ENCODE data around the gene ATP6V1F.

Gene ATP6V1F

DNA sequence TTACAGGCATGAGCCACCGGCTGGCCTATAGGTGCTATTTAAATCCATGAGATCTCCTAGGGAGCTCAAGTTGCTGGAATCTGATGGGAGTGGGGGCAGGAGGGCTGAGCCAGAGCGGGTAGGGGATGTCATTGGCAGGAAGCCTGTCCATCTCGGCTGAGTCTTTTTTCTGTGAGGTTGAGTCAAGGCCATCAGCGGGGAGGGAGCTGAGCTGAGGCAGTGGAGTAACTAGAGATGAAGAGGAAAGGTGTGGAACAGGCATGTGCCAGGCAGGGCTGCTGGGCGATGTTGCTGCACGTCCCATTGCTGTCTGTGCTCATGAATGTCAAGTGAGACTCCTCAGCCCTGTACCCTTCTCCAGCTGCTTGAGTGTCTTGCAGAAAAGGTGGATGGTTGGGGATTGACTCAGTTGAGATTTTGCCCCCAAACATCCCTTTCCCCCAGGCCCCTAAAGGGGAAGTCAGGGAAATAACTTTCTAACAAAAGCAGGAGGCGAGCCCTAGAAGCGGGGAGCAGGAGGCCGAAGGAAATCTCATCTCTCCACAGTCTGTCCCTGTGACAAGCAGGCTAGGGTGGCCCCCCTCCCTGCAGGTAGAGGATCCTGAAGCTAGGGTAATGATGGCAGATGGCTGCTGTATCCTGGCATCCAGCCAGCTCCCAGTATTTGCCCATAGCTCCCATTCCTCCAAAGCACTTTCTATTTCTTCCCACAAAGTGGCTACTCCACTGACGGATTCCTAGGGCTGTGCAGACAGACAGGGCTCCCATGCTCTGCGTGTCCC, 5.4 kb downstream of the ATP6V1F start:
- Histone ChIP-seq H3K36me3 (replicated peaks) (peaks cover 11% of the 10 kb centered on the region), H3K27ac (no peak overlapping the region), H3K4me3 (ENCODE audit: low read depth, low read length) (no peak overlapping the region), H3K27me3 (replicated peaks) (peaks cover 4% of the 10 kb centered on the region)
- in situ Hi-C loops (cut with HindIII; ENCODE audit: low pct_ligation_motif_present, low sequenced_read_pairs) = no loop called here
- peak; percentile 28 for DNase-seq
- TF ChIP-seq, protein P1, sequence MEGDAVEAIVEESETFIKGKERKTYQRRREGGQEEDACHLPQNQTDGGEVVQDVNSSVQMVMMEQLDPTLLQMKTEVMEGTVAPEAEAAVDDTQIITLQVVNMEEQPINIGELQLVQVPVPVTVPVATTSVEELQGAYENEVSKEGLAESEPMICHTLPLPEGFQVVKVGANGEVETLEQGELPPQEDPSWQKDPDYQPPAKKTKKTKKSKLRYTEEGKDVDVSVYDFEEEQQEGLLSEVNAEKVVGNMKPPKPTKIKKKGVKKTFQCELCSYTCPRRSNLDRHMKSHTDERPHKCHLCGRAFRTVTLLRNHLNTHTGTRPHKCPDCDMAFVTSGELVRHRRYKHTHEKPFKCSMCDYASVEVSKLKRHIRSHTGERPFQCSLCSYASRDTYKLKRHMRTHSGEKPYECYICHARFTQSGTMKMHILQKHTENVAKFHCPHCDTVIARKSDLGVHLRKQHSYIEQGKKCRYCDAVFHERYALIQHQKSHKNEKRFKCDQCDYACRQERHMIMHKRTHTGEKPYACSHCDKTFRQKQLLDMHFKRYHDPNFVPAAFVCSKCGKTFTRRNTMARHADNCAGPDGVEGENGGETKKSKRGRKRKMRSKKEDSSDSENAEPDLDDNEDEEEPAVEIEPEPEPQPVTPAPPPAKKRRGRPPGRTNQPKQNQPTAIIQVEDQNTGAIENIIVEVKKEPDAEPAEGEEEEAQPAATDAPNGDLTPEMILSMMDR (IDR thresholded peaks at IDR 0.05; ENCODE audit: low read depth, low read length, missing control alignments) = no peak

DNA sequence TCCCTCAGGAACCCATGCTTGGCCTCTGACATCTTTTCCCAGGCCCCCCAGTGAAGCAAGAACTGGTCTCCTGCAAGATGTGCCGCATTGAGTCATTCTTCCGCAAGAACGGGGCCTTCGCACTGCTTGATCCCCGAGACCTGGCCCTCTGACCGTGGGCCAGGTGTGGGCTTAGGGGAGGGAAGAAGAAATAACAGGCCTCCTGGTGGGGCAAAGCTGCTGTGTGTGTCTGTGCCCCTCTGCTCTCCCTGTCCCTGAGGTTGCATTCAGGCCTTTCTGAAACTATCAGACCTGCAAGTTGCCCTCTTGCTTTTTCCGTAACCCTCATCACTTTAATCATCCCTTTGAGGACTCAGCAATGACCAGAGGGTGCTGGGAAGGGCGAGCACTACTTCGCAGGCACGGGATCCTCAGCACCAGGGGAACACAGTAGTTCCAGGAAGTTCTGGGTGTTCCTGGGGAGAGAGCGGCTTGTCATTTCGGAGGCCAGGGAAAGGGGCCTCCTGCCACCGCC, 6.0 kb downstream of the ATP6V1F start:
- in situ Hi-C loops (cut with HindIII; ENCODE audit: low pct_ligation_motif_present, low sequenced_read_pairs) = no loop called here
- Histone ChIP-seq H3K27ac (no peak overlapping the region), H3K36me3 (replicated peaks) (peaks cover 11% of the 10 kb centered on the region), H3K27me3 (replicated peaks) (peaks cover 4% of the 10 kb centered on the region), H3K4me3 (ENCODE audit: low read depth, low read length) (peak overlapping the region; percentile 46)
- no peak for DNase-seq
- TF ChIP-seq, protein P1 (IDR thresholded peaks at IDR 0.05; ENCODE audit: low read depth, low read length, missing control alignments) = no peak

- TF ChIP-seq, protein P1 (IDR thresholded peaks at IDR 0.05; ENCODE audit: low read depth, low read length, missing control alignments) = peak; percentile 11
- Histone ChIP-seq H3K4me3 (ENCODE audit: low read depth, low read length) (peak overlapping the region; percentile 46), H3K27ac (no peak overlapping the region), H3K27me3 (replicated peaks) (peaks cover 4% of the 10 kb centered on the region), H3K36me3 (replicated peaks) (peaks cover 11% of the 10 kb centered on the region)
- DNase-seq = no peak
- in situ Hi-C loops (cut with HindIII; ENCODE audit: low pct_ligation_motif_present, low sequenced_read_pairs) = no loop called here
Observed at GRCh38 chr7:128869138-128869943, 6.7 kb downstream of the ATP6V1F start.

DNA sequence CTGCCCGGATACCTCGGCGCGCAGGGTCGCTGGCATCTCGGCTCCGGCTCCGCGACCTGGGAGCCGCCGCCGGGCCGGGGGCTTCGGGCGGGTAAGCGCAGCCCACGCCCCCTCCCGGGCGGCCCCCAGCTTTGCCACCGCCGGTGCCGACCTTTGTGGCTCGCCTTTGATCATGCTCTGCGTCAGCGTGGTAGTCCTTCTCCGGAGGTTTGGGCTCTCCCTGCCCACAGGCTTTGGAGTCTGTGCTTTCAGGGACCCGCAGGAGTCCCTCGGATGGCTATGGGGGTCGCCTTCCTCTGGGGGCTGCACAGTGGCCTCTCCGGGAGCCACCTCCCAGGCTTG, 7.3 kb downstream of the ATP6V1F start:
- no peak for DNase-seq
- H3K27me3 ChIP-seq (replicated peaks) = peaks cover 4% of the 10 kb centered on the region
- peaks cover 9% of the 10 kb centered on the region for H3K36me3 ChIP-seq (replicated peaks)
- TF ChIP-seq, protein P1 (IDR thresholded peaks at IDR 0.05; ENCODE audit: low read depth, low read length, missing control alignments) = no peak
- H3K27ac ChIP-seq = no peak overlapping the region
- in situ Hi-C loops (cut with HindIII; ENCODE audit: low pct_ligation_motif_present, low sequenced_read_pairs) = no loop called here
- H3K4me3 ChIP-seq (ENCODE audit: low read depth, low read length) = peak overlapping the region; percentile 26

- peaks cover 4% of the 10 kb centered on the region for H3K27me3 ChIP-seq (replicated peaks)
- no peaks in the 10 kb centered on the region for H3K36me3 ChIP-seq (replicated peaks)
- TF ChIP-seq, protein P1 (IDR thresholded peaks at IDR 0.05; ENCODE audit: low read depth, low read length, missing control alignments) = no peak
- no peak overlapping the region for H3K4me3 ChIP-seq (ENCODE audit: low read depth, low read length)
- DNase-seq = no peak
- H3K27ac ChIP-seq = no peak overlapping the region
- in situ Hi-C loops (cut with HindIII; ENCODE audit: low pct_ligation_motif_present, low sequenced_read_pairs) = no loop called here
Observed at GRCh38 chr7:128871050-128871449, 8.4 kb downstream of the ATP6V1F start.

Data from brain microvascular endothelial cell (primary cell).